ENCODE measurements around the gene ANO2.

ANO2 gene

GRCh38 chr12:5575232-5575631, 369.8 kb downstream of the ANO2 start:
- Histone ChIP-seq H3K4me3 (ENCODE audit: insufficient read depth, low read depth, low read length) (no peak overlapping the region), H3K4me1 (ENCODE audit: control insufficient read depth, insufficient read depth, low read length) (no peaks in the 10 kb centered on the region), H3K27me3 (ENCODE audit: control insufficient read depth, insufficient read depth, low read length, poor library complexity, severe bottlenecking) (no peaks in the 10 kb centered on the region), H3K27ac (ENCODE audit: insufficient read depth, low read depth, low read length, poor library complexity, severe bottlenecking) (no peak overlapping the region), H3K9me3 (ENCODE audit: control insufficient read depth, low read length) (no peaks in the 10 kb centered on the region), H3K36me3 (ENCODE audit: control insufficient read depth, insufficient read depth, low read length) (no peaks in the 10 kb centered on the region)
- 91 to 98% methylated on average over 5 of the region's 5 CpGs for WGBS, 2 experiments

GRCh38 chr12:5573390-5573789, 371.7 kb downstream of the ANO2 start:
- Histone ChIP-seq H3K27me3 (ENCODE audit: control insufficient read depth, insufficient read depth, low read length, poor library complexity, severe bottlenecking) (no peaks in the 10 kb centered on the region), H3K9me3 (ENCODE audit: control insufficient read depth, low read length) (no peaks in the 10 kb centered on the region), H3K27ac (ENCODE audit: insufficient read depth, low read depth, low read length, poor library complexity, severe bottlenecking) (no peak overlapping the region), H3K4me3 (ENCODE audit: insufficient read depth, low read depth, low read length) (no peak overlapping the region), H3K36me3 (ENCODE audit: control insufficient read depth, insufficient read depth, low read length) (no peaks in the 10 kb centered on the region), H3K4me1 (ENCODE audit: control insufficient read depth, insufficient read depth, low read length) (no peaks in the 10 kb centered on the region)
- WGBS, 2 experiments, result 91 to 95% methylated on average over 5 of the region's 5 CpGs

GRCh38 chr12:5571115-5571514, 373.9 kb downstream of the ANO2 start:
- H3K9me3 ChIP-seq (ENCODE audit: control insufficient read depth, low read length), result no peaks in the 10 kb centered on the region
- 91 to 92% methylated on average over 13 of the region's 13 CpGs for WGBS, 2 experiments
- no peaks in the 10 kb centered on the region for H3K27me3 ChIP-seq (ENCODE audit: control insufficient read depth, insufficient read depth, low read length, poor library complexity, severe bottlenecking)
- no peak overlapping the region for H3K27ac ChIP-seq (ENCODE audit: insufficient read depth, low read depth, low read length, poor library complexity, severe bottlenecking)
- H3K4me1 ChIP-seq (ENCODE audit: control insufficient read depth, insufficient read depth, low read length), result peaks cover 7% of the 10 kb centered on the region
- no peaks in the 10 kb centered on the region for H3K36me3 ChIP-seq (ENCODE audit: control insufficient read depth, insufficient read depth, low read length)
- H3K4me3 ChIP-seq (ENCODE audit: insufficient read depth, low read depth, low read length), result no peak overlapping the region

GRCh38 chr12:5570416-5570815, 374.6 kb downstream of the ANO2 start:
- Histone ChIP-seq H3K27ac (ENCODE audit: insufficient read depth, low read depth, low read length, poor library complexity, severe bottlenecking) (no peak overlapping the region), H3K4me3 (ENCODE audit: insufficient read depth, low read depth, low read length) (no peak overlapping the region), H3K27me3 (ENCODE audit: control insufficient read depth, insufficient read depth, low read length, poor library complexity, severe bottlenecking) (no peaks in the 10 kb centered on the region), H3K9me3 (ENCODE audit: control insufficient read depth, low read length) (no peaks in the 10 kb centered on the region), H3K36me3 (ENCODE audit: control insufficient read depth, insufficient read depth, low read length) (no peaks in the 10 kb centered on the region), H3K4me1 (ENCODE audit: control insufficient read depth, insufficient read depth, low read length) (peaks cover 7% of the 10 kb centered on the region)
- WGBS, 2 experiments, result 82% methylated on average over 1 of the region's 1 CpG; no CpG with 5 or more reads in 1 of the 2 experiments

- Histone ChIP-seq H3K4me3 (ENCODE audit: insufficient read depth, low read depth, low read length) (no peak overlapping the region), H3K36me3 (ENCODE audit: control insufficient read depth, insufficient read depth, low read length) (no peaks in the 10 kb centered on the region), H3K9me3 (ENCODE audit: control insufficient read depth, low read length) (no peaks in the 10 kb centered on the region), H3K27ac (ENCODE audit: insufficient read depth, low read depth, low read length, poor library complexity, severe bottlenecking) (no peak overlapping the region), H3K4me1 (ENCODE audit: control insufficient read depth, insufficient read depth, low read length) (peaks cover 10% of the 10 kb centered on the region), H3K27me3 (ENCODE audit: control insufficient read depth, insufficient read depth, low read length, poor library complexity, severe bottlenecking) (no peaks in the 10 kb centered on the region)
- 94 to 95% methylated on average over 17 of the region's 17 CpGs for WGBS, 2 experiments
Measured at GRCh38 chr12:5568325-5568981, 376.6 kb downstream of the ANO2 start.

- WGBS, 2 experiments, result 86 to 88% methylated on average over 14 of the region's 14 CpGs
- H3K27ac ChIP-seq (ENCODE audit: insufficient read depth, low read depth, low read length, poor library complexity, severe bottlenecking), result no peak overlapping the region
- no peaks in the 10 kb centered on the region for H3K36me3 ChIP-seq (ENCODE audit: control insufficient read depth, insufficient read depth, low read length)
- H3K4me3 ChIP-seq (ENCODE audit: insufficient read depth, low read depth, low read length), result no peak overlapping the region
- H3K4me1 ChIP-seq (ENCODE audit: control insufficient read depth, insufficient read depth, low read length), result peaks cover 10% of the 10 kb centered on the region
- H3K9me3 ChIP-seq (ENCODE audit: control insufficient read depth, low read length), result no peaks in the 10 kb centered on the region
- H3K27me3 ChIP-seq (ENCODE audit: control insufficient read depth, insufficient read depth, low read length, poor library complexity, severe bottlenecking), result no peaks in the 10 kb centered on the region
Measured at GRCh38 chr12:5567016-5567725, 377.9 kb downstream of the ANO2 start.

GRCh38 chr12:5565933-5566599, 379.0 kb downstream of the ANO2 start:
- 88 to 95% methylated on average over 3 of the region's 3 CpGs for WGBS, 2 experiments
- Histone ChIP-seq H3K4me1 (ENCODE audit: control insufficient read depth, insufficient read depth, low read length) (peaks cover 10% of the 10 kb centered on the region), H3K9me3 (ENCODE audit: control insufficient read depth, low read length) (no peaks in the 10 kb centered on the region), H3K36me3 (ENCODE audit: control insufficient read depth, insufficient read depth, low read length) (no peaks in the 10 kb centered on the region), H3K27ac (ENCODE audit: insufficient read depth, low read depth, low read length, poor library complexity, severe bottlenecking) (no peak overlapping the region), H3K4me3 (ENCODE audit: insufficient read depth, low read depth, low read length) (no peak overlapping the region), H3K27me3 (ENCODE audit: control insufficient read depth, insufficient read depth, low read length, poor library complexity, severe bottlenecking) (no peaks in the 10 kb centered on the region)

GRCh38 chr12:5562581-5562980, 382.5 kb downstream of the ANO2 start:
- H3K36me3 ChIP-seq (ENCODE audit: control insufficient read depth, insufficient read depth, low read length), result no peaks in the 10 kb centered on the region
- H3K4me3 ChIP-seq (ENCODE audit: insufficient read depth, low read depth, low read length), result no peak overlapping the region
- peaks cover 12% of the 10 kb centered on the region for H3K4me1 ChIP-seq (ENCODE audit: control insufficient read depth, insufficient read depth, low read length)
- H3K9me3 ChIP-seq (ENCODE audit: control insufficient read depth, low read length), result no peaks in the 10 kb centered on the region
- no peaks in the 10 kb centered on the region for H3K27me3 ChIP-seq (ENCODE audit: control insufficient read depth, insufficient read depth, low read length, poor library complexity, severe bottlenecking)
- H3K27ac ChIP-seq (ENCODE audit: insufficient read depth, low read depth, low read length, poor library complexity, severe bottlenecking), result no peak overlapping the region
- 91 to 94% methylated on average over 3 of the region's 3 CpGs for WGBS, 2 experiments

GRCh38 chr12:5561846-5562245, 383.2 kb downstream of the ANO2 start:
- Histone ChIP-seq H3K4me1 (ENCODE audit: control insufficient read depth, insufficient read depth, low read length) (peaks cover 12% of the 10 kb centered on the region), H3K9me3 (ENCODE audit: control insufficient read depth, low read length) (no peaks in the 10 kb centered on the region), H3K36me3 (ENCODE audit: control insufficient read depth, insufficient read depth, low read length) (no peaks in the 10 kb centered on the region), H3K27me3 (ENCODE audit: control insufficient read depth, insufficient read depth, low read length, poor library complexity, severe bottlenecking) (no peaks in the 10 kb centered on the region), H3K27ac (ENCODE audit: insufficient read depth, low read depth, low read length, poor library complexity, severe bottlenecking) (no peak overlapping the region), H3K4me3 (ENCODE audit: insufficient read depth, low read depth, low read length) (no peak overlapping the region)
- WGBS, 2 experiments, result 94 to 96% methylated on average over 6 of the region's 6 CpGs

GRCh38 chr12:5561057-5561456, 384.0 kb downstream of the ANO2 start:
- no peak overlapping the region for H3K4me3 ChIP-seq (ENCODE audit: insufficient read depth, low read depth, low read length)
- H3K9me3 ChIP-seq (ENCODE audit: control insufficient read depth, low read length), result no peaks in the 10 kb centered on the region
- WGBS, 2 experiments, result 77 to 78% methylated on average over 6 of the region's 6 CpGs
- H3K36me3 ChIP-seq (ENCODE audit: control insufficient read depth, insufficient read depth, low read length), result no peaks in the 10 kb centered on the region
- H3K27me3 ChIP-seq (ENCODE audit: control insufficient read depth, insufficient read depth, low read length, poor library complexity, severe bottlenecking), result no peaks in the 10 kb centered on the region
- H3K27ac ChIP-seq (ENCODE audit: insufficient read depth, low read depth, low read length, poor library complexity, severe bottlenecking), result no peak overlapping the region
- H3K4me1 ChIP-seq (ENCODE audit: control insufficient read depth, insufficient read depth, low read length), result peaks cover 12% of the 10 kb centered on the region
